Measurements from ENCODE around the gene CRHR2.

DNA sequence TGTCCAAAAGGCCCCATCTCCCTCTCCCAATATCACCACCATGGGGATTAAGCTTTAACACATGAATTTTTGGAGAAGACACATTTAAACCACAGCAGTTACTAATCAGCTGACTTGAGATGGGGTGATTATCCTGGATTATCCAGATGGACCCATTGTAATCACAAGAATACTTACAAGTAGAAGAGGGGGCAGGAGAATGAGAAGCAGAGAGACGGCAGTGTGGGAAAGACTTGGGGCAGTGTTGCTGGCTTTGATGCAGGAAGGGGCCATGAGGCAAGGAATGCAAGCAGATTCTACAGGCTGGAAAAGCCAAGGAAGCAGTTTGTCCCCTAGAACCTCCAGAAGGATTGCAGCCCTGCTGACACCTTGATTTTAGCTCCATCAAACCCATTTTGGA is 39.0 kb upstream of the CRHR2 start:
- TF ChIP-seq, protein P1, sequence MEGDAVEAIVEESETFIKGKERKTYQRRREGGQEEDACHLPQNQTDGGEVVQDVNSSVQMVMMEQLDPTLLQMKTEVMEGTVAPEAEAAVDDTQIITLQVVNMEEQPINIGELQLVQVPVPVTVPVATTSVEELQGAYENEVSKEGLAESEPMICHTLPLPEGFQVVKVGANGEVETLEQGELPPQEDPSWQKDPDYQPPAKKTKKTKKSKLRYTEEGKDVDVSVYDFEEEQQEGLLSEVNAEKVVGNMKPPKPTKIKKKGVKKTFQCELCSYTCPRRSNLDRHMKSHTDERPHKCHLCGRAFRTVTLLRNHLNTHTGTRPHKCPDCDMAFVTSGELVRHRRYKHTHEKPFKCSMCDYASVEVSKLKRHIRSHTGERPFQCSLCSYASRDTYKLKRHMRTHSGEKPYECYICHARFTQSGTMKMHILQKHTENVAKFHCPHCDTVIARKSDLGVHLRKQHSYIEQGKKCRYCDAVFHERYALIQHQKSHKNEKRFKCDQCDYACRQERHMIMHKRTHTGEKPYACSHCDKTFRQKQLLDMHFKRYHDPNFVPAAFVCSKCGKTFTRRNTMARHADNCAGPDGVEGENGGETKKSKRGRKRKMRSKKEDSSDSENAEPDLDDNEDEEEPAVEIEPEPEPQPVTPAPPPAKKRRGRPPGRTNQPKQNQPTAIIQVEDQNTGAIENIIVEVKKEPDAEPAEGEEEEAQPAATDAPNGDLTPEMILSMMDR (conservative IDR thresholded peaks at IDR 0.05; ENCODE audit: low read depth, low read length), result no peak
- TF ChIP-seq EZH2 (IDR thresholded peaks at IDR 0.05; ENCODE audit: borderline replicate concordance, low read depth, low read length, poor library complexity, severe bottlenecking), result no peak

All from A673 (cell line).